Measurements from ENCODE around the gene MPC1L. TPM values are rescaled to one million over a fixed set of nuclear protein-coding genes. Genes with fewer than 3 reads are reported as not detected.

MPC1L gene
- total and polyA plus RNA-seq, 9 of the 15 experiments (the other 6 are each of a cell fraction or from before 2014, with no cell fraction given): not detected

DNA sequence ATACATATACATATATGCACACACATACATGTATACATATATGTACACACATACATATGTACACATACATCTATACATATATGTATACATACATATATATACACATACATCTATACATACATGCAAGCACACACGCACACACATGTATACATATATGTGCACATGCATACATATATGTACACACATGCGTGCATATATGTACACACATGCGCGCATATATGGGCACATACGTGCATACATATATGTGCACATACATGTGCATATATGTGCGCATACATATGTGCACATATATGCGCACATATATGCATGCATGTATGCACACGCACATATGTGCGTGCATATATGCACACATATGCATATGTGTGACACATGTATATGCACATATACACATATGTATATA, 7.3 kb upstream of the MPC1L start:
- in situ Hi-C loops (cut with MboI): no loop called here

More for the DNA sequence above, 7.3 kb upstream of the MPC1L start:
- intact Hi-C loops (cut with micrococcal nuclease): no loop called here
- Histone ChIP-seq H3K9me1 (ENCODE audit: control insufficient read depth, insufficient read depth, low read length) (no peaks in the 10 kb centered on the region), H3K9me3 (replicated peaks; ENCODE audit: control insufficient read depth, insufficient read depth, low read depth, low read length) (peaks cover 6% of the 10 kb centered on the region), H3K79me2 (ENCODE audit: control insufficient read depth, insufficient read depth, low read length) (no peaks in the 10 kb centered on the region), H3K27me3 (ENCODE audit: control insufficient read depth in 2 of 2, insufficient read depth in 2 of 2, low read length in 2 of 2) (no peaks in the 10 kb centered on the region), H3K27ac (ENCODE audit: extremely low read depth, low read depth, low read length) (no peak overlapping the region), H3K4me2 (ENCODE audit: insufficient read depth, low read length) (no peak overlapping the region), H3K9ac (ENCODE audit: insufficient read depth in 1 of 2, low read depth in 2 of 2, low read length in 2 of 2) (no peak overlapping the region), H3K36me3 (ENCODE audit: control insufficient read depth, insufficient read depth, low read length) (no peaks in the 10 kb centered on the region), H3K4me1 (replicated peaks in 1 of 2; ENCODE audit: control insufficient read depth in 2 of 2, insufficient read depth in 2 of 2, low read length in 2 of 2) (no peaks in the 10 kb centered on the region), H4K20me1 (replicated peaks; ENCODE audit: control insufficient read depth, insufficient read depth, low read length) (no peaks in the 10 kb centered on the region), H3K4me3 (no peak overlapping the region), H2AFZ (ENCODE audit: low read depth, low read length) (no peak overlapping the region)
- 76% methylated on average over 9 of the region's 9 CpGs for WGBS (ENCODE audit: insufficient coverage, low coverage, missing lambda C conversion rate)
- ATAC-seq (no peak), FAIRE-seq (no peak), DNase-seq (ENCODE audit: extremely low read depth in 1 of 4, low spot score in 3 of 4) (no peak)
- CTCF ChIA-PET (ENCODE audit: low intra/inter-chr PET ratio): no interaction called here
- POLR2A ChIA-PET: no interaction called here
- BruUV-seq (replicated peaks): no TSS peak
- TF ChIP-seq TRIM24 (IDR thresholded peaks at IDR 0.05) (0 out of 4 replicates have a peak, but pooled peaks of 1 of the 2 experiments have one; percentile 11), LEF1 (IDR thresholded peaks at IDR 0.05) (peak; percentile 68), PHF20 (IDR thresholded peaks at IDR 0.05; ENCODE audit: partially characterized antibody) (peak; percentile 71), NFYB (IDR thresholded peaks at IDR 0.05; ENCODE audit: extremely low read depth, insufficient read length) (no peak), KDM1A (IDR thresholded peaks at IDR 0.05) (0 out of 4 replicates have a peak, but pooled peaks of 1 of the 2 experiments have one; percentile 14), ZNF174 (CRISPR knock-in tag; IDR thresholded peaks at IDR 0.05) (no peak), ZNF589 (CRISPR knock-in tag; IDR thresholded peaks at IDR 0.05; ENCODE audit: low read depth) (no peak), PBX2 (CRISPR knock-in tag; IDR thresholded peaks at IDR 0.05; ENCODE audit: low read depth) (no peak), PBX2 (tag; conservative IDR thresholded peaks at IDR 0.05; ENCODE audit: low read depth) (no peak), NFE2 (IDR thresholded peaks at IDR 0.05; ENCODE audit: low read depth) (no peak), NFRKB (IDR thresholded peaks at IDR 0.05; ENCODE audit: low read depth) (0 out of 2 replicates have a peak, but pooled peaks have one; percentile 38), CREB3 (tag; conservative IDR thresholded peaks at IDR 0.05; ENCODE audit: low read depth) (no peak)
